Naive thymus-derived CD4-positive, alpha-beta T cell (primary cell): ENCODE results near the gene MEGF8. TPM values are rescaled to one million over a fixed set of nuclear protein-coding genes. Genes with fewer than 3 reads are reported as not detected.

Source experiments
- ATAC-seq: fragments of 150-1000 bp; cut with Tn5 transposase; 2 replicates; pipeline ENCODE4 v1.10.0; 2021; ENCODE audit warnings: mild to moderate bottlenecking, moderate library complexity
- CTCF ChIA-PET: fragments of 350-600 bp; sonication (Branson Sonifier 250); formaldehyde crosslinking; loops from one replicate; lab custom pipeline; 2021; ENCODE audit warnings: antibody characterized with exemption; lab: Charles Lee
- POLR2A ChIA-PET: fragments of 350-600 bp; sonication (Branson Sonifier 250); formaldehyde crosslinking; loops from one replicate; lab custom pipeline; 2021; ENCODE audit warnings: antibody characterized with exemption, inconsistent platforms; lab: Charles Lee
- DNase-seq, 9 donors: peaks; one replicate each; pipeline versions ENCODE4 v3.0.0 to v3.0.0-alpha.2; 2020 to 2022; ENCODE audit warnings: mixed read lengths in 1 of 9
- H3K27ac ChIP-seq: one replicate; pipeline ENCODE4 v1.7.0; 2013; ENCODE audit warnings: mild to moderate bottlenecking, low read depth, low read length, moderate library complexity
- H3K27me3 ChIP-seq, 2 donors: one replicate each; pipeline ENCODE4 v1.7.0; 2013; ENCODE audit warnings: low read length in 2 of 2, mild to moderate bottlenecking in 2 of 2, moderate library complexity in 2 of 2; ENCODE audit not compliant: control insufficient read depth in 2 of 2, insufficient read depth in 2 of 2
- H3K36me3 ChIP-seq, 3 experiments: 1 replicate in 2 of 3; 2 replicates in 1 of 3; pipeline ENCODE4 v1.7.0; 2013; ENCODE audit warnings: low read length in 3 of 3, mild to moderate bottlenecking in 3 of 3, moderate library complexity in 1 of 3; ENCODE audit not compliant: insufficient read depth in 3 of 3, control insufficient read depth in 2 of 3
- H3K4me1 ChIP-seq, 2 donors: one replicate each; pipeline ENCODE4 v1.7.0; 2013; ENCODE audit warnings: low read length in 2 of 2, mild to moderate bottlenecking in 2 of 2, moderate library complexity in 1 of 2; ENCODE audit not compliant: control insufficient read depth in 2 of 2, insufficient read depth in 2 of 2
- H3K4me3 ChIP-seq: 2 replicates; pipeline ENCODE4 v1.7.0; 2013; ENCODE audit warnings: mild to moderate bottlenecking, low read length
- H3K9me3 ChIP-seq, 3 experiments: 1 replicate in 2 of 3; 2 replicates in 1 of 3; pipeline ENCODE4 v1.7.0; 2013; ENCODE audit warnings: low read length in 3 of 3; ENCODE audit not compliant: control insufficient read depth in 2 of 3
- H3K27ac Mint-ChIP-seq, 9 donors: one replicate each; pipeline ENCODE4 v1.8.0; 2020 to 2022; ENCODE audit warnings: mixed read lengths in 9 of 9, mild to moderate bottlenecking in 8 of 9, moderate library complexity in 5 of 9, inconsistent platforms in 2 of 9
- H3K27me3 Mint-ChIP-seq, 5 donors: one replicate each; pipeline ENCODE4 v1.8.0; 2021 to 2022; ENCODE audit warnings: mixed read lengths in 5 of 5, mild to moderate bottlenecking in 1 of 5
- H3K36me3 Mint-ChIP-seq, 5 donors: one replicate each; pipeline ENCODE4 v1.8.0; 2020 to 2022; ENCODE audit warnings: mixed read lengths in 5 of 5, mild to moderate bottlenecking in 3 of 5, inconsistent platforms in 1 of 5
- H3K4me1 Mint-ChIP-seq, 7 donors: one replicate each; pipeline ENCODE4 v1.8.0; 2020 to 2022; ENCODE audit warnings: mixed read lengths in 7 of 7, mild to moderate bottlenecking in 3 of 7, inconsistent platforms in 1 of 7
- H3K4me3 Mint-ChIP-seq, 10 donors: one replicate each; pipeline ENCODE4 v1.8.0; 2020 to 2022; ENCODE audit warnings: mild to moderate bottlenecking in 10 of 10, mixed read lengths in 10 of 10, moderate library complexity in 6 of 10, inconsistent platforms in 2 of 10
- H3K9me3 Mint-ChIP-seq, 11 donors: one replicate each; pipeline ENCODE4 v1.8.0; 2020 to 2022; ENCODE audit warnings: mixed read lengths in 11 of 11, mild to moderate bottlenecking in 4 of 11, inconsistent platforms in 1 of 11, moderate library complexity in 1 of 11
- intact Hi-C, 2 donors: fragments of 100-400 bp; cut with micrococcal nuclease; formaldehyde crosslinking; loops; one replicate each; pipeline ENCODE4 v1.15.1; 2023
- polyA plus RNA-seq, 2 donors: library from polyadenylated mRNA; unstranded; fragments of 300-500 nt; fragmentation: Illumina TruSeq; gene quantifications; one replicate each; pipeline ENCODE4 v1.2.3, GENCODE V29; 2021
- total RNA-seq, 6 experiments: library from RNA in 5 of 6; stranded (reverse) in 5 of 6; gene quantifications; 1 replicate in 5 of 6; 2 replicates in 1 of 6; pipeline ENCODE4 v1.2.3 and lab custom pipeline; 2021 to 2026

The MEGF8 gene
- total and polyA plus RNA-seq, 7 experiments from 2014 or later = 0.40 to 9.3 (median 8.1) TPM

- no peak overlapping the region for H3K27ac ChIP-seq
- H3K9me3 ChIP-seq = no peaks in the 10 kb centered on the region
- Mint-ChIP-seq H3K27ac (no peak overlapping the region), H3K4me1 (peaks cover 0 to 4% (median 0%) of the 10 kb centered on the region in 7 donors), H3K4me3 (no peak overlapping the region), H3K27me3 (no peaks in the 10 kb centered on the region), H3K9me3 (peaks cover 0 to 1% (median 0%) of the 10 kb centered on the region in 11 donors), H3K36me3 (peaks cover 0 to 16% (median 4%) of the 10 kb centered on the region in 5 donors)
- ATAC-seq = no peak
- no peaks in the 10 kb centered on the region for H3K4me1 ChIP-seq
- H3K27me3 ChIP-seq = no peaks in the 10 kb centered on the region
- H3K36me3 ChIP-seq = peaks cover 0 to 3% (median 0%) of the 10 kb centered on the region in 3 experiments
- no peak for DNase-seq
- H3K4me3 ChIP-seq = no peak overlapping the region
- intact Hi-C loops = no loop called here
- ChIA-PET POLR2A (no interaction called here), CTCF (no interaction called here)
Observed at GRCh38 chr19:42344336-42344893, 19.0 kb downstream of the MEGF8 start.

GRCh38 chr19:42345191-42345812, 19.9 kb downstream of the MEGF8 start:
- no peaks in the 10 kb centered on the region for H3K9me3 ChIP-seq
- no peaks in the 10 kb centered on the region for H3K4me1 ChIP-seq
- H3K27ac ChIP-seq = no peak overlapping the region
- H3K9me3 Mint-ChIP-seq = peaks cover 0 to 1% (median 0%) of the 10 kb centered on the region in 11 donors
- ChIA-PET CTCF (no interaction called here), POLR2A (no interaction called here)
- no peak overlapping the region for H3K4me3 Mint-ChIP-seq
- DNase-seq (no peak), ATAC-seq (no peak)
- H3K36me3 Mint-ChIP-seq = peaks cover 0 to 19% (median 4%) of the 10 kb centered on the region in 5 donors
- H3K36me3 ChIP-seq = peaks cover 0 to 3% (median 0%) of the 10 kb centered on the region in 3 experiments
- intact Hi-C loops = no loop called here
- no peak overlapping the region for H3K4me3 ChIP-seq
- no peak overlapping the region for H3K27ac Mint-ChIP-seq
- H3K27me3 ChIP-seq = no peaks in the 10 kb centered on the region
- H3K4me1 Mint-ChIP-seq = peaks cover 0 to 6% (median 0%) of the 10 kb centered on the region in 7 donors
- H3K27me3 Mint-ChIP-seq = no peaks in the 10 kb centered on the region

DNA sequence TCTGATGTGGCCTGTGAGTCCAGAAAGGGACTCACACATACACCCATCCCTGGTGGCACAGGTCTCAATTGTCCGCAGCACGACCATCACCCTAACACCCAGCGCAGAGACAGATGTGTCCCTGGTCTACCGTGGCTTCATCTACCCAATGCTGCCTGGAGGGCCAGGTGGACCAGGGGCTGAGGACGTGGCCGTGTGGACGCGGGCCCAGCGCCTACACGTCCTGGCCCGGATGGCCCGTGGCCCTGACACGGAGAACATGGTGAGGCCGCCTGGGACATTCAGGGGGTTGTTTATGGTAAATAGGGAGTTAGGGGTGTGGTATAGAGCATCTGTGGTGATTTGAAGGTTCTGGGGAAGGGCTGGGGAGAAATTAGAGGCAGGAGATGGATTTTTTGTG, 22.8 kb downstream of the MEGF8 start:
- CTCF ChIA-PET = no interaction called here
- POLR2A ChIA-PET = no interaction called here
- no peak overlapping the region for H3K27ac Mint-ChIP-seq
- Histone ChIP-seq H3K4me3 (no peak overlapping the region), H3K27me3 (no peaks in the 10 kb centered on the region), H3K36me3 (no peaks in the 10 kb centered on the region), H3K4me1 (no peaks in the 10 kb centered on the region), H3K27ac (no peak overlapping the region), H3K9me3 (no peaks in the 10 kb centered on the region)
- DNase-seq (no peak), ATAC-seq (no peak)
- H3K9me3 Mint-ChIP-seq = peaks cover 0 to 1% (median 0%) of the 10 kb centered on the region in 11 donors
- intact Hi-C loops = no loop called here
- H3K27me3 Mint-ChIP-seq = no peaks in the 10 kb centered on the region
- H3K4me3 Mint-ChIP-seq = no peak overlapping the region
- H3K36me3 Mint-ChIP-seq = peaks cover 0 to 21% (median 9%) of the 10 kb centered on the region in 5 donors
- peaks cover 0 to 9% (median 0%) of the 10 kb centered on the region in 7 donors for H3K4me1 Mint-ChIP-seq

GRCh38 chr19:42349378-42350107, 24.1 kb downstream of the MEGF8 start:
- intact Hi-C loops = no loop called here
- Mint-ChIP-seq H3K27me3 (no peaks in the 10 kb centered on the region), H3K27ac (no peak overlapping the region), H3K9me3 (peaks cover 0 to 1% (median 0%) of the 10 kb centered on the region in 11 donors), H3K36me3 (peaks cover 0 to 28% (median 16%) of the 10 kb centered on the region in 5 donors), H3K4me1 (peaks cover 0 to 9% (median 0%) of the 10 kb centered on the region in 7 donors), H3K4me3 (no peak overlapping the region)
- peaks cover 0 to 11% (median 0%) of the 10 kb centered on the region in 3 experiments for H3K36me3 ChIP-seq
- no peak overlapping the region for H3K4me3 ChIP-seq
- H3K4me1 ChIP-seq = no peaks in the 10 kb centered on the region
- ATAC-seq (no peak), DNase-seq (no peak)
- no peaks in the 10 kb centered on the region for H3K9me3 ChIP-seq
- H3K27ac ChIP-seq = no peak overlapping the region
- H3K27me3 ChIP-seq = no peaks in the 10 kb centered on the region
- POLR2A ChIA-PET = no interaction called here
- CTCF ChIA-PET = no interaction called here

- Mint-ChIP-seq H3K4me3 (no peak overlapping the region), H3K36me3 (peaks cover 0 to 22% (median 11%) of the 10 kb centered on the region in 5 donors), H3K4me1 (peaks cover 0 to 9% (median 0%) of the 10 kb centered on the region in 7 donors), H3K27ac (no peak overlapping the region), H3K9me3 (peaks cover 0 to 1% (median 0%) of the 10 kb centered on the region in 11 donors), H3K27me3 (no peaks in the 10 kb centered on the region)
- Histone ChIP-seq H3K27ac (no peak overlapping the region), H3K4me1 (no peaks in the 10 kb centered on the region), H3K36me3 (peaks cover 0 to 11% (median 0%) of the 10 kb centered on the region in 3 experiments), H3K27me3 (no peaks in the 10 kb centered on the region), H3K4me3 (no peak overlapping the region), H3K9me3 (no peaks in the 10 kb centered on the region)
- ATAC-seq = no peak
- intact Hi-C loops = no loop called here
- ChIA-PET CTCF (no interaction called here), POLR2A (interaction anchor here (0.5 kb wide), 1 partner anchor 175 kb away, joined by 3 read pairs; no protein-coding TSS in a partner anchor)
- no peak for DNase-seq
Observed at GRCh38 chr19:42350417-42350816, 25.0 kb downstream of the MEGF8 start.

GRCh38 chr19:42351079-42351735, 25.8 kb downstream of the MEGF8 start:
- POLR2A ChIA-PET = interaction anchor here (0.5 kb wide), 1 partner anchor 176 kb away, joined by 3 read pairs; no protein-coding TSS in a partner anchor
- CTCF ChIA-PET = no interaction called here
- Histone ChIP-seq H3K4me3 (no peak overlapping the region), H3K9me3 (no peaks in the 10 kb centered on the region), H3K4me1 (no peaks in the 10 kb centered on the region), H3K36me3 (peaks cover 0 to 15% (median 0%) of the 10 kb centered on the region in 3 experiments), H3K27ac (no peak overlapping the region), H3K27me3 (no peaks in the 10 kb centered on the region)
- Mint-ChIP-seq H3K36me3 (peaks cover 0 to 21% (median 8%) of the 10 kb centered on the region in 5 donors), H3K27ac (no peak overlapping the region), H3K27me3 (no peaks in the 10 kb centered on the region), H3K9me3 (peaks cover 0 to 1% (median 0%) of the 10 kb centered on the region in 11 donors), H3K4me3 (no peak overlapping the region), H3K4me1 (peaks cover 0 to 9% (median 0%) of the 10 kb centered on the region in 7 donors)
- DNase-seq (no peak), ATAC-seq (no peak)
- intact Hi-C loops = no loop called here
